ENCODE measurements around the gene CLTCL1. TPM values are rescaled to one million over a fixed set of nuclear protein-coding genes. Genes with fewer than 3 reads are reported as not detected.
A peak's percentile ranks its signal among the peaks of the same experiment; 100 is the strongest.

The CLTCL1 gene
- total and polyA plus RNA-seq, 9 of the 15 experiments (the other 6 are each of a cell fraction or from before 2014, with no cell fraction given), result 1.1 to 11.7 (median 5.0) TPM

GRCh38 chr22:19231986-19232385, 59.5 kb downstream of the CLTCL1 start:
- no peaks in the 10 kb centered on the region for H3K36me3 ChIP-seq (ENCODE audit: control insufficient read depth, insufficient read depth, low read length)
- no peak overlapping the region for H3K27ac ChIP-seq (ENCODE audit: extremely low read depth, low read depth, low read length)
- intact Hi-C loops (cut with micrococcal nuclease) (no loop called here), in situ Hi-C loops (cut with MboI) (no loop called here)
- H3K4me3 ChIP-seq, result no peak overlapping the region
- H3K9me1 ChIP-seq (ENCODE audit: control insufficient read depth, insufficient read depth, low read length), result no peaks in the 10 kb centered on the region
- WGBS (ENCODE audit: insufficient coverage, low coverage, missing lambda C conversion rate), result 19% methylated on average over 3 of the region's 3 CpGs
- no TSS peak for BruUV-seq (replicated peaks)
- no peak overlapping the region for H2AFZ ChIP-seq (ENCODE audit: low read depth, low read length)
- H3K9me3 ChIP-seq (replicated peaks; ENCODE audit: control insufficient read depth, insufficient read depth, low read depth, low read length), result no peaks in the 10 kb centered on the region
- no peaks in the 10 kb centered on the region for H3K79me2 ChIP-seq (ENCODE audit: control insufficient read depth, insufficient read depth, low read length)
- peaks cover 46 to 49% of the 10 kb centered on the region in 2 experiments for H3K27me3 ChIP-seq (ENCODE audit: control insufficient read depth in 2 of 2, insufficient read depth in 2 of 2, low read length in 2 of 2)
- POLR2A ChIA-PET, result interaction anchor here (0.6 to 3.4 kb wide), 7 partner anchors 8 to 43 kb away, joined by 3 to 18 read pairs (median 7); no protein-coding TSS in a partner anchor
- ATAC-seq (peak; percentile 59), FAIRE-seq (no peak), DNase-seq (ENCODE audit: extremely low read depth in 1 of 4, low spot score in 3 of 4) (no peak)
- H4K20me1 ChIP-seq (replicated peaks; ENCODE audit: control insufficient read depth, insufficient read depth, low read length), result no peaks in the 10 kb centered on the region
- peaks cover 0 to 8% of the 10 kb centered on the region in 2 experiments; a peak in 3 of 5 replicates for H3K4me1 ChIP-seq (replicated peaks in 1 of 2; ENCODE audit: control insufficient read depth in 2 of 2, insufficient read depth in 2 of 2, low read length in 2 of 2)
- CTCF ChIA-PET (ENCODE audit: low intra/inter-chr PET ratio), result no interaction called here
- H3K9ac ChIP-seq (ENCODE audit: insufficient read depth in 1 of 2, low read depth in 2 of 2, low read length in 2 of 2), result no peak overlapping the region
- H3K4me2 ChIP-seq (ENCODE audit: insufficient read depth, low read length), result no peak overlapping the region
- TF ChIP-seq ZNF165 (CRISPR knock-in tag; IDR thresholded peaks at IDR 0.05; ENCODE audit: borderline replicate concordance) (0 out of 2 replicates have a peak, but pooled peaks have one; percentile 14), ZFP36 (IDR thresholded peaks at IDR 0.05; ENCODE audit: low read depth, low read length, partially characterized antibody) (peak; percentile 1), ZBTB26 (CRISPR knock-in tag; IDR thresholded peaks at IDR 0.05) (0 out of 2 replicates have a peak, but pooled peaks have one; percentile 22), ZNF76 (CRISPR knock-in tag; IDR thresholded peaks at IDR 0.05; ENCODE audit: borderline replicate concordance) (0 out of 2 replicates have a peak, but pooled peaks have one; percentile 77), HOMEZ (CRISPR knock-in tag; IDR thresholded peaks at IDR 0.05) (peak; percentile 34; the same call in 1 of the 2 replicates), E2F3 (CRISPR knock-in tag; IDR thresholded peaks at IDR 0.05) (peak; percentile 73; the same call in 1 of the 2 replicates), RREB1 (CRISPR knock-in tag; IDR thresholded peaks at IDR 0.05) (0 out of 2 replicates have a peak, but pooled peaks have one; percentile 20), IRF2 (CRISPR knock-in tag; IDR thresholded peaks at IDR 0.05) (0 out of 2 replicates have a peak, but pooled peaks have one; percentile 14), CEBPB (tag; IDR thresholded peaks at IDR 0.05) (no peak)
